RKO (cell line): ENCODE data around the gene KIF2C.
"Not testable (repeated sequence)": the region's sequence is repeated elsewhere in the genome, so short reads cannot be mapped to it uniquely, and the experiment has no call there.

Experiments
- DNase-seq: peaks from one replicate; pipeline ENCODE4 v3.0.0-alpha.2; 2016; ENCODE audit warnings: low spot score

The KIF2C gene

GRCh38 chr1:44798481-44799365, 59.1 kb downstream of the KIF2C start:
- DNase-seq = no peak

- DNase-seq = peak; percentile 96
Observed at GRCh38 chr1:44799770-44800584, 60.3 kb downstream of the KIF2C start, which contains the start of gene PLK3. TSS of gene PLK3 (plus strand) at chr1:44800377. CDS start at chr1:44800464, 87 bp downstream.

- DNase-seq = no peak
Observed at GRCh38 chr1:44801491-44802305, 62.1 kb downstream of the KIF2C start.

- no peak for DNase-seq
Observed at GRCh38 chr1:44802306-44803061, 62.8 kb downstream of the KIF2C start.

GRCh38 chr1:44803062-44803311, 63.4 kb downstream of the KIF2C start:
- no peak for DNase-seq

- DNase-seq = no peak
Observed at GRCh38 chr1:44803312-44804095, 63.9 kb downstream of the KIF2C start.

GRCh38 chr1:44805311-44806024, 65.8 kb downstream of the KIF2C start:
- no peak for DNase-seq

- DNase-seq = no peak
Observed at GRCh38 chr1:44806025-44806703, 66.5 kb downstream of the KIF2C start.

GRCh38 chr1:44806704-44807363, 67.2 kb downstream of the KIF2C start, which contains the start of gene DYNLT4:
TSS of gene DYNLT4 (minus strand) at chr1:44807351. CDS start at chr1:44806668, 683 bp downstream.
- DNase-seq = no peak

GRCh38 chr1:44807364-44808062, 67.9 kb downstream of the KIF2C start:
- DNase-seq = peak; percentile 87

- no peak for DNase-seq
Observed at GRCh38 chr1:44808063-44808937, 68.7 kb downstream of the KIF2C start, which contains the start of gene BTBD19. TSS of gene BTBD19 (plus strand) at chr1:44808523. CDS start at chr1:44808821, 298 bp downstream.

GRCh38 chr1:44808938-44809917, 69.6 kb downstream of the KIF2C start:
- no peak for DNase-seq

GRCh38 chr1:44810101-44810761, 70.6 kb downstream of the KIF2C start:
- DNase-seq = no peak

GRCh38 chr1:44810762-44811105, 71.1 kb downstream of the KIF2C start:
- DNase-seq = not testable (repeated sequence)

- DNase-seq = no peak
Observed at GRCh38 chr1:44811234-44811633, 71.6 kb downstream of the KIF2C start.
